ENCODE results near the gene FHL5. TPM values are rescaled to one million over a fixed set of nuclear protein-coding genes. Genes with fewer than 3 reads are reported as not detected.
"Not testable (repeated sequence)": the region's sequence is repeated elsewhere in the genome, so short reads cannot be mapped to it uniquely, and the experiment has no call there.

FHL5 gene
- total RNA-seq, 4 donors from 2014 or later = 12.9 to 70.3 (median 23.4) TPM

DNA sequence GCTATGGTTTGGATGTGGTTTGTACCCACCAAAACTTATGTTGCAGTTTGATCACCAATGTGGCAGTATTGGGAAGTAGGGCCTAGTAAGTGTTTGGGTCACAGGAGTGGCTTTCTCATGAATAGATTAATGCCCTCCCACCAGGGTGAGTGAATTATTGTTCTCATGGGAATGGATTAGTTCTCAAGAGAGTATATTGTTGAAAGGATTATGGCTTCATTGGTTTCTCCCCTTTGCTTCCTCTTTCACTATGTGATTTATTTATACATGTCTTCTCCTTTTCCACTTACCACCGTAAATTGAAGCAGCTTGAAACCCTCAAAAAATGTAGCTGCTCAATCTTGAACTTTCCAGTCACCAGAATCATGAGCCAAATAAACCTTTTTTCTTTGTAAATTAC is 30.5 kb upstream of the FHL5 start:
- DNase-seq (ENCODE audit: low spot score) (no peak), ATAC-seq (ENCODE audit: low FRiP score) (no peak)
- TF ChIP-seq, protein P1, sequence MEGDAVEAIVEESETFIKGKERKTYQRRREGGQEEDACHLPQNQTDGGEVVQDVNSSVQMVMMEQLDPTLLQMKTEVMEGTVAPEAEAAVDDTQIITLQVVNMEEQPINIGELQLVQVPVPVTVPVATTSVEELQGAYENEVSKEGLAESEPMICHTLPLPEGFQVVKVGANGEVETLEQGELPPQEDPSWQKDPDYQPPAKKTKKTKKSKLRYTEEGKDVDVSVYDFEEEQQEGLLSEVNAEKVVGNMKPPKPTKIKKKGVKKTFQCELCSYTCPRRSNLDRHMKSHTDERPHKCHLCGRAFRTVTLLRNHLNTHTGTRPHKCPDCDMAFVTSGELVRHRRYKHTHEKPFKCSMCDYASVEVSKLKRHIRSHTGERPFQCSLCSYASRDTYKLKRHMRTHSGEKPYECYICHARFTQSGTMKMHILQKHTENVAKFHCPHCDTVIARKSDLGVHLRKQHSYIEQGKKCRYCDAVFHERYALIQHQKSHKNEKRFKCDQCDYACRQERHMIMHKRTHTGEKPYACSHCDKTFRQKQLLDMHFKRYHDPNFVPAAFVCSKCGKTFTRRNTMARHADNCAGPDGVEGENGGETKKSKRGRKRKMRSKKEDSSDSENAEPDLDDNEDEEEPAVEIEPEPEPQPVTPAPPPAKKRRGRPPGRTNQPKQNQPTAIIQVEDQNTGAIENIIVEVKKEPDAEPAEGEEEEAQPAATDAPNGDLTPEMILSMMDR (IDR thresholded peaks at IDR 0.05) = no peak

DNA sequence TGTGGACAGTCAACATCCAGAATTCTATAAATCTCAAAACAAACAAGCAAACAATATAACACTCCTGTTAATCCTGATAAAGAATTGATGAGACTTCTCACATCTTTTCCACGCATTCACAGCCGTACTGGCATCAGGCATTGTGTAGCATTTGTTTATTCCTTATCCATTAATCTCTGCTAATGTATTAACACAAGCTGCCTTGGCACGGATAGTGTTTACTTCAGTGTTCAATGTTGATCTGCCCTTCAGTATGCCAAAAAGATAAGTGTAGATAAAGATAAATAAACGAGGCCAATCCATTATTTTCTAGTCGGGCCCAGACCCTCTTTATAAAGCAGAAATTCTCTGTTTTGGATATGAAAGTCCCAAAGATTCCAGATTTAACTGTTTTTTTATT is 25.2 kb upstream of the FHL5 start:
- ATAC-seq (ENCODE audit: low FRiP score) (no peak), DNase-seq (ENCODE audit: low spot score) (no peak)
- TF ChIP-seq, protein P1 (IDR thresholded peaks at IDR 0.05) = no peak

DNA sequence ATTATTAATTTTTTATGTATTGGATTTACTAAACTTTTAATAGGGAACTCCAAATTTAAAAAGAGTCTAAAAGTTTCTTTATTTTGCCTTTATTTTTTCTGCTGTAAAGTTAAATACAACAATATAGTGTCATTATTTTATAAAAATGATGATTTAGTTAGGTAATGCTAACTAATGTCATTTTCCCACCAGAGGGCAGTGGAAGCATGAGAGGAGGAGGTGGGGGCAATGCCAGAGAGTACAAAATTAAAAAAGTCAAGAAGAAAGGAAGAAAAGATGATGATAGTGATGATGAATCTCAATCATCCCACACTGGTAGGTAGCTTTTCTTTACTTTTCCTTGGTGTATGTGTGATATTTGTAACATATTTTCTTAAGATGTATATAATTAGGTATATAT is 20.2 kb upstream of the FHL5 start:
- no peak for ATAC-seq (ENCODE audit: low FRiP score)
- DNase-seq (ENCODE audit: low spot score) = no peak
- TF ChIP-seq, protein P1 (IDR thresholded peaks at IDR 0.05) = no peak

DNA sequence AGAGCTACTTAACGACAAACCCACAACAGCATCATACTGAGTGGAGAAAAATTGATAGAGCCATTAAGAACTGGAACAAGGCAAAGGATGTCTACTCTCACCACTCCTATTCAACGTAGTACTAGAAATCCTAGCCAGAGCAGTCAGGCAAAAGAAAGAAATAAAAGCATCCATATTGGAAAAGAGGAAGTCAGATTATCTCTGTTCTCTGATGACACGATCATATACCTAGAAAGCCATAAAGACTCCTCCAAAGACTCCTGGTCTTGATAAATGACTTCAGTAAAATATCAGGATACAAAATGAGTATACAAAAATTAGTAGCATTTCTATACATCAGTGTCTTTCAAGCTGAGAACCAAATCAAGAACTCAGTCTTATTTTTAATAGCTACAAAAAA is 17.0 kb upstream of the FHL5 start:
- DNase-seq (ENCODE audit: low spot score) = no peak
- no peak for ATAC-seq (ENCODE audit: low FRiP score)
- TF ChIP-seq, protein P1 (IDR thresholded peaks at IDR 0.05) = no peak

DNA sequence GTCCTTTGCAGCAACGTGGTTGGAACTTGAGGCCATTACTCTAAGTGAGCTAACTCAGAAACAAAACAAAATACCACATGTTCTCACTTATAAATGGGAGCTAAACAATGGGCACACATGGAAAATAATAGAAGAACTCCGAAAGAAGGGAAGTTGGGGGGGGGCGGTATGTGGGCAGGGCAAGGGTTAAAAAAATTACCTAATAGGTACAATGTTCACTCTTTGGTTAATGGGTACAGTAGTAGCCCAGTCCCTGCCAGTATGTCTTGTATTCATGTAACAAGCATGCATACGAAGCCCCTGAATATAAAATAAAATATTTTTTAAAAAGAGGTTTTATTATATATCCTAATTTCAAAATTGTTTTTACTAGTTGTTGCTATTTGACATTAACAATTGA is 15.3 kb upstream of the FHL5 start:
- no peak for DNase-seq (ENCODE audit: low spot score)
- TF ChIP-seq, protein P1 (IDR thresholded peaks at IDR 0.05) = no peak
- no peak for ATAC-seq (ENCODE audit: low FRiP score)

DNA sequence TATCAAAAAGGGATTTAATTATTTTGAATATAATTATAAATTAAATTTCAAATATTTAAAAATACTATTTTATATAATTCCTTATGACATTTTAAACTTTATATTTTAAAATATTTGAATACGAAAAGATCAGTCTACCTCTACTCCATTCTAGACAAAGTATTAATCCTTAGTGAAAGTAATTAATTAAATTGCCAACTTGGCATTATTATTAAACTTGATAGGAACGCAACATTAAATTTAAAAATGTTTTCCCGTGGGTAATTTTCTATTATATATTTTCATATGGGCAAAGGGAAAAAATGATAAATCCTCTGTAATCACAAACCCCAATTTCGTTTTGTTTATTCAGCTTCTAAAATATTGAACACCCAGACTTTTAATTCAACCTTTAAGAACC is 8.4 kb upstream of the FHL5 start:
- no peak for ATAC-seq (ENCODE audit: low FRiP score)

DNA sequence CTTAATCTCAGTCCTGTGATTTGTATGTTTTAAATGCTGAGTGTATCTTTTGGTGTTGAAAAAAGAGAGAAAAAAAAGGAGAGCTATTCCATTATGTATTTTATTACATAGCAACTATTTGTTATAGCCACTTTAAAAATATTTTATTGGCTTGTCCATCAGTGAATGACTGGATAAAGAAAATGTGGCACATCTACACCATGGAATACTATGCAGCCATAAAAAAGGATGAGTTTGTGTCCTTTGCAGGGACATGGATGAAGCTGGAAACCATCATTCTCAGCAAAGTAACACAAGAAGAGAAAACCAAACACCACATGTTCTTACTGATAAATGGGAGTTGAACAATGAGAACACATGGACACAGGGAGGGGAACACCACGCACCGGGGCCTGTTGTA is 3.2 kb upstream of the FHL5 start:
- not testable (repeated sequence) for DNase-seq (ENCODE audit: low spot score); ATAC-seq (ENCODE audit: low FRiP score)

More for the DNA sequence above, 8.4 kb upstream of the FHL5 start:
- no peak for DNase-seq (ENCODE audit: low spot score)
- TF ChIP-seq, protein P1 (IDR thresholded peaks at IDR 0.05) = no peak

DNA sequence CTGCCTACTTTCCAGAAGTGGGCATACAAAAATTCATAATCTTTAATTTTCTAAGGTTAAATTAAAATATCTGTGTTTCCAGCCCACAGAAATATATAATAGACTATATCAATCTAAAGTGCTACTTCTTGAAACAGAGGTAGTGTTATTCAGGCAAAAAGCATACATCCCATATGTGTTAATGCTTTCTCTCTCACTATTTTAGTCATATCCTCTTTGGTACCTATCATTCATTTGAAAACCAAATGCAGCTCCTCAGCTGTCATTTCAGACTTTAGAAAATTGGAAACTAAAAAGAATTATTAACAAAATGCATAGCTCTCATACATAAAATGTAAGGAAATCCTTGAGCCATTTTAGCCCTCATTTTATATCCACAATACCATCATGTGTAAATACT is 925 bp downstream of the FHL5 start:
- TF ChIP-seq, protein P1 (IDR thresholded peaks at IDR 0.05) = no peak
- ATAC-seq (ENCODE audit: low FRiP score) = no peak
- no peak for DNase-seq (ENCODE audit: low spot score)
